HepG2 (cell line): ENCODE data around the gene DTNA. TPM values are rescaled to one million over a fixed set of nuclear protein-coding genes. Genes with fewer than 3 reads are reported as not detected.
"Not testable (repeated sequence)": the region's sequence is repeated elsewhere in the genome, so short reads cannot be mapped to it uniquely, and the experiment has no call there.

Experiments used
- ATAC-seq: fragments of 200-7000 bp; cut with Tn5 transposase; 3 replicates; pipeline ENCODE4 v1.9.1; 2020; ENCODE audit warnings: mild to moderate bottlenecking, moderate library complexity
- BruUV-seq: library from RNA; stranded (reverse); fragments of 400-500 nt; replicated peaks from 2 replicates; lab custom pipeline; 2021; lab: Mats Ljungman, UMichigan
- CTCF ChIA-PET: fragments of 300-600 bp; formaldehyde crosslinking; extraction: SDS; loops from one replicate; lab custom pipeline; 2021; ENCODE audit warnings: low total read pairs, inconsistent platforms, low intra/inter-chr PET ratio; lab: Yijun Ruan, JAX
- POLR2A ChIA-PET: fragments of 350-600 bp; sonication (Branson Sonifier 250); formaldehyde crosslinking; loops from one replicate; lab custom pipeline; 2020; ENCODE audit warnings: antibody characterized with exemption, inconsistent platforms; lab: Yijun Ruan, JAX
- DNase-seq: peaks from one replicate; pipeline ENCODE4 v3.0.0-alpha.2; 2015; ENCODE audit warnings: low spot score
- FAIRE-seq: peaks from 3 replicates; lab custom pipeline; 2011; peaks lifted over from hg19 to GRCh38; lab: Jason Lieb, UNC
- H2AFZ ChIP-seq: one replicate; pipeline ENCODE4 v1.6.1; 2011; ENCODE audit warnings: low read length, inconsistent platforms
- H3K27ac ChIP-seq: fragments of 300-600 bp; 3 replicates; pipeline ENCODE4 v1.8.0; 2011; ENCODE audit warnings: mixed run types, mild to moderate bottlenecking, mixed read lengths, low read length, inconsistent platforms; ENCODE audit not compliant: insufficient read depth; ENCODE audit errors: extremely low read length
- H3K27me3 ChIP-seq, 2 experiments: fragments of 200-600 bp in 1 of 2; 2 replicates in 1 of 2; 3 replicates in 1 of 2; pipeline versions ENCODE4 v1.6.0 to v1.8.0; 2011; ENCODE audit warnings: low read length in 2 of 2, mild to moderate bottlenecking in 2 of 2, moderate library complexity in 2 of 2, inconsistent platforms in 1 of 2; ENCODE audit not compliant: insufficient read depth in 2 of 2, control insufficient read depth in 1 of 2
- H3K36me3 ChIP-seq, 2 experiments: fragments of 200-600 bp in 1 of 2; replicated peaks in 1 of 2; 2 replicates in 1 of 2; 3 replicates in 1 of 2; pipeline versions ENCODE4 v1.5.1 to v1.8.0; 2011; ENCODE audit warnings: low read length in 2 of 2, inconsistent platforms in 1 of 2; ENCODE audit not compliant: insufficient read depth in 2 of 2, control insufficient read depth in 1 of 2
- H3K4me1 ChIP-seq: 2 replicates; pipeline ENCODE4 v1.5.1; 2012; ENCODE audit warnings: low read length, inconsistent platforms; ENCODE audit not compliant: insufficient read depth
- H3K4me2 ChIP-seq: 2 replicates; pipeline ENCODE4 v1.6.0; 2011; ENCODE audit warnings: low read depth, low read length, inconsistent platforms
- H3K4me3 ChIP-seq, 3 experiments: fragments of 200-600 bp in 1 of 3; sonication (generic), shearing (Covaris generic) in 1 of 3; replicated peaks in 1 of 3; 2 replicates each; pipeline ENCODE4 v1.5.1; 2011 to 2016; ENCODE audit warnings: low read length in 3 of 3, inconsistent platforms in 2 of 3, low read depth in 2 of 3, mild to moderate bottlenecking in 2 of 3, control low read depth in 1 of 3, mixed read lengths in 1 of 3; ENCODE audit not compliant: insufficient read depth in 1 of 3
- H3K79me2 ChIP-seq: one replicate; pipeline ENCODE4 v1.6.1; 2011; ENCODE audit warnings: low read length, inconsistent platforms; ENCODE audit not compliant: insufficient read depth
- H3K9ac ChIP-seq: 2 replicates; pipeline ENCODE4 v1.6.0; 2011; ENCODE audit warnings: mild to moderate bottlenecking, low read depth, low read length, inconsistent platforms; ENCODE audit not compliant: insufficient read depth
- H3K9me3 ChIP-seq: 2 replicates; pipeline ENCODE4 v1.5.1; 2012; ENCODE audit warnings: mild to moderate bottlenecking, low read length
- H4K20me1 ChIP-seq: 2 replicates; pipeline ENCODE4 v1.6.0; 2011; ENCODE audit warnings: inconsistent platforms, mild to moderate bottlenecking, low read length, moderate library complexity; ENCODE audit not compliant: insufficient read depth
- ATRX ChIP-seq: sonication (generic); formaldehyde crosslinking; IDR thresholded peaks from 2 replicates; pipeline ENCODE4 v1.4.0; 2020; ENCODE audit warnings: missing genetic modification reagents, borderline replicate concordance
- CTCF ChIP-seq: sonication (generic); formaldehyde crosslinking; IDR thresholded peaks from 2 replicates; pipeline ENCODE4 v1.5.0; 2020; ENCODE audit warnings: mild to moderate bottlenecking, missing genetic modification reagents, moderate library complexity
- NFE2L2 ChIP-seq: fragments of 150-350 bp; IDR thresholded peaks from 2 replicates; pipeline ENCODE4 v1.6.1; 2014; ENCODE audit warnings: low read length
- RXRA ChIP-seq: sonication (generic); formaldehyde crosslinking; IDR thresholded peaks from 2 replicates; pipeline ENCODE4 v1.5.1; 2020; ENCODE audit warnings: missing genetic modification reagents
- ZBTB3 ChIP-seq: sonication (generic); formaldehyde crosslinking; IDR thresholded peaks from 2 replicates; pipeline ENCODE4 v1.4.0; 2020; ENCODE audit warnings: low read depth, mild to moderate bottlenecking, moderate library complexity, missing genetic modification reagents, borderline replicate concordance
- WGBS: methylation state at CpG from one replicate; pipeline ENCODE4 v1.1.6; 2017; ENCODE audit warnings: low lambda C conversion rate; 5-methylcytosine and 5-hydroxymethylcytosine counted together
- in situ Hi-C: cut with HindIII; loops from 2 replicates; pipeline ENCODE4 v1.10.0; 2017; ENCODE audit warnings: low pct_unique_long_range_greater_than_20kb; ENCODE audit not compliant: extremely low pct_ligation_motif_present
- intact Hi-C: fragments of 100-400 bp; cut with micrococcal nuclease; formaldehyde crosslinking; loops from one replicate; pipeline ENCODE4 v1.10.0; 2022; ENCODE audit not compliant: unreplicated experiment
- polyA plus RNA-seq, 8 experiments: library from polyadenylated mRNA; depleted of rRNA in 3 of 8; stranded (reverse) in 7 of 8; unstranded in 1 of 8; fragments of >200 nt; fragmentation: Illumina TruSeq in 4 of 8; extraction: Trizol in 4 of 8; gene quantifications; 2 replicates each; pipeline versions ENCODE4 v1.2.1 to v1.2.3, GENCODE V29; 2011 to 2016; ENCODE audit warnings: low read depth in 4 of 8, missing spikeins in 1 of 8, mixed read lengths in 1 of 8; ENCODE audit not compliant: insufficient read depth in 1 of 8
- total RNA-seq, 5 experiments: library from RNA; depleted of rRNA; stranded (reverse); fragments of >200 nt; fragmentation: Illumina TruSeq; extraction: Trizol; gene quantifications; 2 replicates each; pipeline ENCODE4 v1.2.3, GENCODE V29; 2016; ENCODE audit warnings: low read depth in 1 of 5

Gene DTNA
- total and polyA plus RNA-seq, 2 of the 13 experiments (the other 11 are each of a cell fraction or from before 2014, with no cell fraction given), result 8.5 to 29.0 TPM

- TF ChIP-seq CTCF, result peak; percentile 73
- no peak for TF ChIP-seq ZBTB3
- TF ChIP-seq, all 625 proteins: peak for 3
Measured at GRCh38 chr18:34661464-34662087, 48.5 kb upstream of the DTNA start (continued).

GRCh38 chr18:34676816-34677574 lies 33.1 kb upstream of the DTNA start:
- Histone ChIP-seq H3K9ac (no peak overlapping the region), H2AFZ (no peak overlapping the region), H3K27me3 (no peaks in the 10 kb centered on the region), H3K9me3 (no peaks in the 10 kb centered on the region), H3K27ac (no peak overlapping the region), H3K4me1 (no peaks in the 10 kb centered on the region), H3K4me3 (no peak overlapping the region), H3K4me2 (no peak overlapping the region), H4K20me1 (no peaks in the 10 kb centered on the region), H3K36me3 (no peaks in the 10 kb centered on the region), H3K79me2 (no peaks in the 10 kb centered on the region)
- ChIA-PET CTCF (no interaction called here), POLR2A (no interaction called here)
- intact Hi-C loops, result no loop called here
- FAIRE-seq (no peak), DNase-seq (no peak), ATAC-seq (no peak)
- WGBS, result 83% methylated on average over 3 of the region's 3 CpGs
- no TSS peak for BruUV-seq
- TF ChIP-seq RXRA (CRISPR knock-in tag) (no peak), NFE2L2 (peak; percentile 82), ATRX (CRISPR knock-in tag) (no peak)
- in situ Hi-C loops, result no loop called here

GRCh38 chr18:34689750-34690149 lies 20.3 kb upstream of the DTNA start:
- in situ Hi-C loops, BruUV-seq, ATAC-seq, CTCF ChIA-PET, POLR2A ChIA-PET, H3K4me2 ChIP-seq, H2AFZ ChIP-seq, H4K20me1 ChIP-seq, H3K9ac ChIP-seq, H3K36me3 ChIP-seq, H3K27me3 ChIP-seq, intact Hi-C loops, H3K27ac ChIP-seq, H3K79me2 ChIP-seq, DNase-seq, H3K4me3 ChIP-seq, H3K4me1 ChIP-seq, FAIRE-seq, H3K9me3 ChIP-seq: not testable (repeated sequence)
- 80% methylated on average over 1 of the region's 3 CpGs for WGBS
